A673 (cell line): ENCODE measurements around the gene CPXM2.

Source experiments
- EZH2 ChIP-seq: fragments of 200-600 bp; sonication (generic); IDR thresholded peaks from 2 replicates; pipeline ENCODE4 v1.6.1; 2017; ENCODE audit warnings: borderline replicate concordance, low read depth, mild to moderate bottlenecking, mixed read lengths, antibody characterized with exemption, low read length; ENCODE audit not compliant: poor library complexity, severe bottlenecking
- TF ChIP-seq, protein P1 (sequence below): fragments of 300-800, 200-600 bp; sonication (generic); conservative IDR thresholded peaks from 2 replicates; pipeline ENCODE4 v1.5.1; 2017; ENCODE audit warnings: low read depth, mild to moderate bottlenecking, antibody characterized with exemption, low read length, moderate library complexity, mixed read lengths

DNA sequence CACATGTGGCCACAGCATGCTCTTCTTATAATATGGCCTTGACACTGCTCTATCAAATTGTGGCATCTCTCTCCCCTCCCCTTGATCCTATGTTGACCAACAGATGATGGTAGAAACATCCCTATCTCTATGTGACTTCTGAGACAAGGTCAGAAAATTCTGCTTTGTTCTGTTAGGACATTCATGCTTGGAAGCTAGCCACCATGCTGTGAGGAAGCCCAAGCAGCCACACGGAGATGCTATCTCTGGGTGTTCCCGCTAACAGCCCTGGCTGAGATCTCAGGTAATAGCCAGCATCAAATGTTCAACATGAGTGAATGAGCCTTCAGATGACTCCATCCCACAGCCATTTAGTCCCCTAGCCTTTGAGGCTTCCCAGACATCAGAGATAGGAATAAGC is 36.8 kb upstream of the CPXM2 start:
- no peak for TF ChIP-seq EZH2
- TF ChIP-seq, protein P1, sequence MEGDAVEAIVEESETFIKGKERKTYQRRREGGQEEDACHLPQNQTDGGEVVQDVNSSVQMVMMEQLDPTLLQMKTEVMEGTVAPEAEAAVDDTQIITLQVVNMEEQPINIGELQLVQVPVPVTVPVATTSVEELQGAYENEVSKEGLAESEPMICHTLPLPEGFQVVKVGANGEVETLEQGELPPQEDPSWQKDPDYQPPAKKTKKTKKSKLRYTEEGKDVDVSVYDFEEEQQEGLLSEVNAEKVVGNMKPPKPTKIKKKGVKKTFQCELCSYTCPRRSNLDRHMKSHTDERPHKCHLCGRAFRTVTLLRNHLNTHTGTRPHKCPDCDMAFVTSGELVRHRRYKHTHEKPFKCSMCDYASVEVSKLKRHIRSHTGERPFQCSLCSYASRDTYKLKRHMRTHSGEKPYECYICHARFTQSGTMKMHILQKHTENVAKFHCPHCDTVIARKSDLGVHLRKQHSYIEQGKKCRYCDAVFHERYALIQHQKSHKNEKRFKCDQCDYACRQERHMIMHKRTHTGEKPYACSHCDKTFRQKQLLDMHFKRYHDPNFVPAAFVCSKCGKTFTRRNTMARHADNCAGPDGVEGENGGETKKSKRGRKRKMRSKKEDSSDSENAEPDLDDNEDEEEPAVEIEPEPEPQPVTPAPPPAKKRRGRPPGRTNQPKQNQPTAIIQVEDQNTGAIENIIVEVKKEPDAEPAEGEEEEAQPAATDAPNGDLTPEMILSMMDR, result no peak
